A549 (cell line): ENCODE results near the gene TYMS.

Experiments
- BHLHE40 ChIP-seq: IDR thresholded peaks from 2 replicates; pipeline ENCODE4 v1.6.1; 2012; ENCODE audit warnings: low read depth, low read length, inconsistent platforms
- CTCF ChIP-seq: fragments of >200 bp; sonication (Bioruptor Twin); formaldehyde crosslinking; IDR thresholded peaks from 3 replicates; pipeline ENCODE4 v1.5.1; 2016
- ELK1 ChIP-seq: fragments of 150-350 bp; IDR thresholded peaks from 2 replicates; pipeline ENCODE4 v1.6.1; 2014; ENCODE audit warnings: low read depth, mild to moderate bottlenecking, low read length
- JUN ChIP-seq, 2 experiments: fragments of >200 bp; sonication (Bioruptor Twin); formaldehyde crosslinking; IDR thresholded peaks; 2 replicates in 1 of 2; 3 replicates in 1 of 2; pipeline ENCODE4 v1.6.1; 2016 to 2017
- MAFK ChIP-seq: fragments of 450-650 bp; IDR thresholded peaks from 2 replicates; pipeline ENCODE4 v1.6.1; 2014; ENCODE audit not compliant: partially characterized antibody
- NFE2L2 ChIP-seq: fragments of 150-350 bp; conservative IDR thresholded peaks from 2 replicates; pipeline ENCODE4 v1.6.1; 2014; ENCODE audit warnings: low read length
- POLR2A ChIP-seq: IDR thresholded peaks from 2 replicates; pipeline ENCODE4 v1.6.1; 2012; ENCODE audit warnings: mild to moderate bottlenecking, low read length
- POLR2AphosphoS2 ChIP-seq: conservative IDR thresholded peaks from 2 replicates; pipeline ENCODE4 v1.6.1; 2012; ENCODE audit warnings: low read length, improper control_type of control experiment, inconsistent platforms
- RAD21 ChIP-seq, 2 experiments: fragments of >200 bp in 1 of 2; sonication (Bioruptor Twin) in 1 of 2; formaldehyde crosslinking in 1 of 2; IDR thresholded peaks in 1 of 2; conservative IDR thresholded peaks in 1 of 2; 2 replicates in 1 of 2; 3 replicates in 1 of 2; pipeline ENCODE4 v1.6.1; 2012 to 2018; ENCODE audit warnings: inconsistent platforms in 1 of 2
- RFX5 ChIP-seq: fragments of 450-650 bp; IDR thresholded peaks from 2 replicates; pipeline ENCODE4 v1.7.1; 2014; ENCODE audit warnings: antibody characterized with exemption, mild to moderate bottlenecking, moderate library complexity
- SMC3 ChIP-seq: fragments of >200 bp; sonication (Bioruptor Twin); formaldehyde crosslinking; IDR thresholded peaks from 3 replicates; pipeline ENCODE4 v1.6.1; 2018; ENCODE audit warnings: inconsistent platforms
- TP53 ChIP-seq: fragments of 250-450 bp; sonication (Bioruptor Pico); IDR thresholded peaks from 2 replicates; pipeline ENCODE4 v1.5.0; 2021; ENCODE audit warnings: mild to moderate bottlenecking, moderate library complexity

GRCh38 chr18:703213-703967 lies 45.9 kb downstream of the TYMS start:
- no peak for TF ChIP-seq TP53 (CRISPR knock-in tag)
- TF ChIP-seq CTCF: no peak
- no peak for TF ChIP-seq RFX5
- no peak for TF ChIP-seq POLR2A
- TF ChIP-seq POLR2AphosphoS2: no peak
- TF ChIP-seq NFE2L2: no peak
- TF ChIP-seq JUN (IDR thresholded peaks at IDR 0.05): no peak
- TF ChIP-seq ELK1: no peak
- TF ChIP-seq BHLHE40: no peak
- TF ChIP-seq RAD21 (conservative IDR thresholded peaks at IDR 0.05 in 1 of 2, IDR thresholded peaks at IDR 0.05 in 1 of 2): no peak
- no peak for TF ChIP-seq MAFK
- TF ChIP-seq SMC3: no peak
